Mucosa of descending colon (tissue), 3 donors: ENCODE results near the gene DCBLD1. TPM values are rescaled to one million over a fixed set of nuclear protein-coding genes. Genes with fewer than 3 reads are reported as not detected.

Source experiments
- ATAC-seq: fragments of 200-7000 bp; cut with Tn5 transposase; one replicate; pipeline ENCODE4 v1.9.1; 2020; ENCODE audit warnings: mild to moderate bottlenecking, moderate library complexity
- DNase-seq, 3 donors: peaks; one replicate each; pipeline ENCODE4 v3.0.0-alpha.2; 2020
- H3K36me3 ChIP-seq: fragments of 200-600 bp; one replicate; pipeline ENCODE4 v1.8.0; 2021; ENCODE audit warnings: low read depth, mild to moderate bottlenecking
- H3K4me1 ChIP-seq: fragments of 200-600 bp; one replicate; pipeline ENCODE4 v1.8.0; 2021; ENCODE audit warnings: low read depth, mild to moderate bottlenecking
- H3K4me3 ChIP-seq: fragments of 200-600 bp; one replicate; pipeline ENCODE4 v1.8.0; 2021; ENCODE audit warnings: mild to moderate bottlenecking
- H3K9me3 ChIP-seq: fragments of 200-600 bp; one replicate; pipeline ENCODE4 v1.8.0; 2021; ENCODE audit warnings: mild to moderate bottlenecking
- CTCF ChIP-seq: fragments of 200-600 bp; IDR thresholded peaks from one replicate; pipeline ENCODE4 v1.8.0; 2022; ENCODE audit warnings: antibody characterized with exemption, mild to moderate bottlenecking
- intact Hi-C, 2 donors: fragments of 100-400 bp; cut with DNase I in 1 of 2; cut with micrococcal nuclease in 1 of 2; formaldehyde crosslinking; loops; one replicate each; pipeline versions ENCODE4 v1.11.0 to v1.11.1; 2022; cut with DNase I, micrococcal nuclease
- total RNA-seq, 3 donors: library from RNA; stranded (reverse); fragmentation: NEBNext Ultra II Directional in 2 of 3; extraction: Animal tissue kit (Norgen Biotek cat#: 25700) in 2 of 3; gene quantifications; one replicate each; pipeline versions ENCODE4 v1.2.1 to v1.2.4, GENCODE V29; 2021 to 2023
- donor health status: DM: no; HTN: no; CAD: no; lungs with moderate emphysema.
- donor health status: DM: no; HTN: no; CAD: no.
- donor health status: DM: no; HTN: yes; CAD: no.

Gene DCBLD1
- total RNA-seq, 3 donors from 2014 or later, result 11.3 to 16.8 (median 11.4) TPM

DNA sequence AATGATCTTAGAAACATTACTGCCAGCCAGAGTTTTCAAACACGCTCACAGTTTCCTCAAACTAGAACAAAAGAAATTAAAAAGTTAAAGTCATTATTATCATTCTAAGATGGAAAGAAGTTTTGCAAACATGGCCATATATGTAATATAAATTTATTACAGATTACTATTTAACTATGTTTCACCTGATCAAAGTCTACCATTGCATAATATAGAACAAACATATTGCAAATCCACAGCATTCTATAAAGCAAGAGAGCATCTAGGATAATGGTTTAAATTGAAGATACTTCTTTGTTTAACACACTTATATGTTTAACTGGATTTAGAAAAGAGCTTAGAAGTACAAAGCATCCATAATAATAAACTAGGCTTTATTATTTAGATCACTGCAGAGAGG, 26.2 kb upstream of the DCBLD1 start:
- ATAC-seq (peak; percentile 76), DNase-seq (no peak)
- Histone ChIP-seq H3K9me3 (no peaks in the 10 kb centered on the region), H3K4me3 (no peak overlapping the region), H3K36me3 (no peaks in the 10 kb centered on the region), H3K4me1 (no peaks in the 10 kb centered on the region)
- intact Hi-C loops, result no loop called here
- no peak for TF ChIP-seq CTCF

GRCh38 chr6:117456998-117457397, 25.5 kb upstream of the DCBLD1 start:
- H3K4me1 ChIP-seq, result no peaks in the 10 kb centered on the region
- DNase-seq (no peak), ATAC-seq (peak; percentile 64)
- H3K36me3 ChIP-seq, result no peaks in the 10 kb centered on the region
- no peak for TF ChIP-seq CTCF
- no peak overlapping the region for H3K4me3 ChIP-seq
- intact Hi-C loops, result no loop called here
- no peaks in the 10 kb centered on the region for H3K9me3 ChIP-seq

DNA sequence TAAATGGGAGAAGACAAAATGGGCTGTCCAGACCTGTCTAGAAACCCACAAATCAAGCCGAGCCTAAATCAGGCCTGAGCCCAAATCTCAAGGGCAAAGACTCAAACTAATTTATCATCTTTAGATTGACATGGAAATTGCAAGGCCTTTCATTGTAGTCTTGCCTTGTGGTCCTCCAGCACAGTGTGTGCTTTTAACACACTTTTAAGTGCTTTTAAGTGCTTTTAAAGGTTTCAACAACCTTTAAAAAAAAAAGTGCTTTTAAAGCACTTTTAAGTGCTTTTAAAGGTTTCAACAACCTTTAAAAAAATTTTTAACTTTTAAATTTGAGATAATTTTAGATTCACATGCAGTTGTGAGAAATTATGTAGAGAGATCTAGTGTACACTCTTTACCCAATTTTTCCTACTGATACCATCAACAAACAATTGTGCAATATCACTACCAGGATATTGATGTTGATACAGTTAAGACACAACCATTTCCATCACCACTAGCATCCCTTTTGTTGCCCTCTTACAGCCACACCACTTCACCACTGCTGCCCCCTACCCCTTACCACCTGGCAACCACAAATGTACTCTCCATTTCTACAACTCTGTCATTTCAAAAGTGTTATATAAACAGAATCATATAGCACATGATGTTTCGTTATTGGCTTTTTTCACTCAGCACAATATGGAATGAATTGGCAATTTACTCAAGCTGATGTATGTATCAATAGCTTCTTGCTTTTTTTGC, 23.1 kb upstream of the DCBLD1 start:
- no peak for TF ChIP-seq CTCF
- intact Hi-C loops, result no loop called here
- ATAC-seq, result no peak

DNA sequence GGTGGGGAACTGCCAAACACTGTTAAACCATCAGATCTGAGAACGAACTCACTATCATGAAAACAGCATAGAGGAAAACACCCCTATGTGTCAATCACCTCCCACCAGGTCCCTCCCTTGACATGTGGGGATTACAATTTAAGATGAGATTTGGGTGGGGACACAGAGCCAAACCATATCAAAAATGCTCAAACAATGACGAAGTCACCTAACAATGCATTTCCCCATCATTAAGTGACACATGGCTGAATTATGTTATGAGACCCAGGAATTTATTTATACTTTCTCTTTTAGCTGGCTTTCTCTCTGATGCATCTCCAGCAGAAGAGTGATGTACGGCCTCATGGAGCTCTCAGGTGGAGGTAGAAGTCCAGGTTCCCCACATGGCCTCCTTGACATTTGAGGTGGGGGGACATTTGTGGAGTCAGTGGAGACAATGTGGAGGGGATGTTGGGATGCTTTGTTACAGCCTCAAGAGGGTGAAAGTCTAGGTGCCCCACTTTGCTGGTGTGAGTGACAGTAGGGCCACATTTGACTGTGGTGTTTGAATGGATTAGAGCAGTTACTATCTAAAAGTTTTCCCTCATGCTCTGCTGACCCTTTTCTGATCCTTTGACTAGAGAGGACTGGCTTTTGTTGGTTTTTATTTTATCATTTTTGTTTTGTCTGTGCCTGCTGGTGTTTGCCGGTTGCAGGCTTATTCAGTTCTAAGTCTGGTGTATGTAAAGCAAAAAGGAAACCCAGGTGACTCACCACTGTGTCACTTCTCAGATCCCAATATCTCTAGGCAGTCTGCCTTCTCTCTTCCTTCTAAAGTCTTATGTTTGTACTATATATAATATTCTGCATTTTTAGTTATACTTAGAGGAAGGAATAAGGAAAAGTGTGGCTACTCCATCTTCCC, 18.5 kb upstream of the DCBLD1 start:
- peak; percentile 51 for ATAC-seq
- no peak for DNase-seq
- H3K4me1 ChIP-seq, result no peaks in the 10 kb centered on the region
- no peak for TF ChIP-seq CTCF
- intact Hi-C loops, result no loop called here
- H3K4me3 ChIP-seq, result no peak overlapping the region
- H3K9me3 ChIP-seq, result no peaks in the 10 kb centered on the region
- no peaks in the 10 kb centered on the region for H3K36me3 ChIP-seq

More for the DNA sequence above, 23.1 kb upstream of the DCBLD1 start:
- DNase-seq, result no peak
- Histone ChIP-seq H3K36me3 (no peaks in the 10 kb centered on the region), H3K9me3 (no peaks in the 10 kb centered on the region), H3K4me1 (no peaks in the 10 kb centered on the region), H3K4me3 (no peak overlapping the region)

GRCh38 chr6:117464700-117465099, 17.8 kb upstream of the DCBLD1 start:
- ATAC-seq (no peak), DNase-seq (no peak)
- intact Hi-C loops, result no loop called here
- Histone ChIP-seq H3K4me1 (no peaks in the 10 kb centered on the region), H3K4me3 (no peak overlapping the region), H3K36me3 (no peaks in the 10 kb centered on the region), H3K9me3 (no peaks in the 10 kb centered on the region)
- no peak for TF ChIP-seq CTCF
